Vagina (tissue), 2 donors: Measurements from ENCODE around the gene IKBIP.

Experiments used
- POLR2A ChIP-seq, 2 donors: fragments of 450-650 bp; IDR thresholded peaks; one replicate each; pipeline ENCODE4 v1.6.1; 2017; ENCODE audit warnings: antibody characterized with exemption in 2 of 2, mild to moderate bottlenecking in 2 of 2, moderate library complexity in 2 of 2
- POLR2AphosphoS5 ChIP-seq, 2 donors: sonication (generic); formaldehyde crosslinking; IDR thresholded peaks; one replicate each; pipeline ENCODE4 v1.9.0; 2017; ENCODE audit warnings: antibody characterized with exemption in 2 of 2, mild to moderate bottlenecking in 2 of 2, low read depth in 1 of 2; ENCODE audit not compliant: insufficient read depth in 1 of 2
- TF ChIP-seq, protein P1 (sequence below), 3 experiments: fragments of 450-650 bp in 2 of 3; fragments of 200-600 bp in 1 of 3; sonication (generic) in 1 of 3; IDR thresholded peaks; one replicate each; pipeline ENCODE4 v1.5.1; 2017 to 2019; ENCODE audit warnings: antibody characterized with exemption in 3 of 3, mild to moderate bottlenecking in 2 of 3, moderate library complexity in 2 of 3

DNA sequence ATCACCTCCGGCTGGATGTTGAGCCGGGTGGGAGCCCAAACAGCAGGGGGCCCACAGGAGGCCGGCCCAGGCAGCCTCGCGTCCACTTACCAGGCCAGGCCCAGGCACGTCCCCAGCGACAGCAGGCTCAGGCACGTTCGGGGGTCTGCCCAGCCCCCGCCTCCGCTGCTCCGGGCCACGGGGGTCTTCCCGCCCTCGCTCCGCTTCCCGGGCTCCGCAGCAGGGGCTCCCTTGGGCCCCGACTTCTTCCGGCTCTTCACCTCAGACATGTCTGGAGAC, 216 bp downstream of the IKBIP start:
- TF ChIP-seq, protein P1, sequence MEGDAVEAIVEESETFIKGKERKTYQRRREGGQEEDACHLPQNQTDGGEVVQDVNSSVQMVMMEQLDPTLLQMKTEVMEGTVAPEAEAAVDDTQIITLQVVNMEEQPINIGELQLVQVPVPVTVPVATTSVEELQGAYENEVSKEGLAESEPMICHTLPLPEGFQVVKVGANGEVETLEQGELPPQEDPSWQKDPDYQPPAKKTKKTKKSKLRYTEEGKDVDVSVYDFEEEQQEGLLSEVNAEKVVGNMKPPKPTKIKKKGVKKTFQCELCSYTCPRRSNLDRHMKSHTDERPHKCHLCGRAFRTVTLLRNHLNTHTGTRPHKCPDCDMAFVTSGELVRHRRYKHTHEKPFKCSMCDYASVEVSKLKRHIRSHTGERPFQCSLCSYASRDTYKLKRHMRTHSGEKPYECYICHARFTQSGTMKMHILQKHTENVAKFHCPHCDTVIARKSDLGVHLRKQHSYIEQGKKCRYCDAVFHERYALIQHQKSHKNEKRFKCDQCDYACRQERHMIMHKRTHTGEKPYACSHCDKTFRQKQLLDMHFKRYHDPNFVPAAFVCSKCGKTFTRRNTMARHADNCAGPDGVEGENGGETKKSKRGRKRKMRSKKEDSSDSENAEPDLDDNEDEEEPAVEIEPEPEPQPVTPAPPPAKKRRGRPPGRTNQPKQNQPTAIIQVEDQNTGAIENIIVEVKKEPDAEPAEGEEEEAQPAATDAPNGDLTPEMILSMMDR (IDR thresholded peaks at IDR 0.05), result no peak
- no peak for TF ChIP-seq POLR2A (IDR thresholded peaks at IDR 0.05)
- TF ChIP-seq POLR2AphosphoS5 (IDR thresholded peaks at IDR 0.05; ENCODE audit: insufficient read depth in 1 of 2, low read depth in 1 of 2), result no peak
